ENCODE data around the gene POGLUT3.

- no peak for TF ChIP-seq CTCF (IDR thresholded peaks at IDR 0.05; ENCODE audit: poor library complexity, severe bottlenecking)
- TF ChIP-seq POLR2AphosphoS5 (IDR thresholded peaks at IDR 0.05): no peak
- TF ChIP-seq TAF1 (IDR thresholded peaks at IDR 0.05; ENCODE audit: low read depth): no peak
These were observed 6.2 kb downstream of the POGLUT3 start for GRCh38 chr11:108491936-108492335.

Measured in neural cell (in vitro differentiated cells).